WTC11 (cell line): ENCODE data around the gene MRPL10. TPM values are rescaled to one million over a fixed set of nuclear protein-coding genes. Genes with fewer than 3 reads are reported as not detected.

Experiments used
- ATAC-seq: fragments of 200-7000 bp; cut with Tn5 transposase; 2 replicates; pipeline ENCODE4 v1.10.0; 2021; ENCODE audit warnings: mild to moderate bottlenecking, moderate library complexity
- CTCF ChIA-PET: fragments of 300-600 bp; sonication (Branson Sonifier 250); formaldehyde crosslinking; loops from one replicate; lab custom pipeline; 2021; ENCODE audit warnings: antibody characterized with exemption; lab: Charles Lee
- POLR2A ChIA-PET: fragments of 350-600 bp; sonication (Branson Sonifier 250); formaldehyde crosslinking; loops from one replicate; lab custom pipeline; 2021; ENCODE audit warnings: antibody characterized with exemption; lab: Charles Lee
- DNase-seq: peaks from one replicate; pipeline ENCODE4 v3.0.0; 2021; ENCODE audit warnings: low spot score
- H3K27ac Mint-ChIP-seq: 2 replicates; pipeline ENCODE4 v1.8.0; 2021; ENCODE audit warnings: mixed read lengths
- H3K27me3 Mint-ChIP-seq: 2 replicates; pipeline ENCODE4 v1.8.0; 2021; ENCODE audit warnings: low read depth, mild to moderate bottlenecking, moderate library complexity, mixed read lengths
- H3K36me3 Mint-ChIP-seq: 2 replicates; pipeline ENCODE4 v1.8.0; 2021; ENCODE audit warnings: mixed read lengths
- H3K4me1 Mint-ChIP-seq: 2 replicates; pipeline ENCODE4 v1.8.0; 2022; ENCODE audit warnings: mixed read lengths
- H3K4me3 Mint-ChIP-seq: 2 replicates; pipeline ENCODE4 v1.8.0; 2021; ENCODE audit warnings: mild to moderate bottlenecking, moderate library complexity, mixed read lengths
- H3K9me3 Mint-ChIP-seq: 2 replicates; pipeline ENCODE4 v1.8.0; 2021; ENCODE audit warnings: mixed read lengths
- AFF4 ChIP-seq: sonication (generic); formaldehyde crosslinking; IDR thresholded peaks from 2 replicates; pipeline ENCODE4 v1.8.1; 2023; ENCODE audit warnings: mild to moderate bottlenecking, missing genetic modification reagents, borderline replicate concordance
- ATF1 ChIP-seq: sonication (generic); formaldehyde crosslinking; IDR thresholded peaks from 2 replicates; pipeline ENCODE4 v1.8.1; 2023; ENCODE audit warnings: mild to moderate bottlenecking, moderate library complexity, missing genetic modification reagents
- CBFB ChIP-seq: sonication (generic); formaldehyde crosslinking; IDR thresholded peaks from 2 replicates; pipeline ENCODE4 v1.8.1; 2022; ENCODE audit warnings: mild to moderate bottlenecking, low read depth, missing genetic modification reagents
- FOXP4 ChIP-seq: sonication (generic); formaldehyde crosslinking; IDR thresholded peaks from 2 replicates; pipeline ENCODE4 v1.8.0; 2022; ENCODE audit warnings: mild to moderate bottlenecking, missing genetic modification reagents
- JUN ChIP-seq: sonication (generic); formaldehyde crosslinking; IDR thresholded peaks from 2 replicates; pipeline ENCODE4 v1.8.0; 2023; ENCODE audit warnings: mild to moderate bottlenecking, missing genetic modification reagents
- MAX ChIP-seq: sonication (generic); formaldehyde crosslinking; IDR thresholded peaks from 2 replicates; pipeline ENCODE4 v1.8.0; 2022; ENCODE audit warnings: mild to moderate bottlenecking, missing genetic modification reagents
- MYBL2 ChIP-seq: sonication (generic); formaldehyde crosslinking; IDR thresholded peaks from 2 replicates; pipeline ENCODE4 v1.8.1; 2023; ENCODE audit warnings: mild to moderate bottlenecking, moderate library complexity, missing genetic modification reagents
- PRDM15 ChIP-seq: sonication (generic); formaldehyde crosslinking; IDR thresholded peaks from 2 replicates; pipeline ENCODE4 v1.8.0; 2022; ENCODE audit warnings: missing genetic modification reagents
- RELA ChIP-seq: sonication (generic); formaldehyde crosslinking; IDR thresholded peaks from 2 replicates; pipeline ENCODE4 v1.8.1; 2022; ENCODE audit warnings: missing genetic modification reagents, mild to moderate bottlenecking, borderline replicate concordance
- RORB ChIP-seq: fragments of 250-450 bp; sonication (Bioruptor Pico); IDR thresholded peaks from 2 replicates; pipeline ENCODE4 v1.9.0; 2021; ENCODE audit warnings: mild to moderate bottlenecking
- TEAD1 ChIP-seq: sonication (generic); formaldehyde crosslinking; IDR thresholded peaks from 2 replicates; pipeline ENCODE4 v1.8.0; 2022; ENCODE audit warnings: mild to moderate bottlenecking, missing genetic modification reagents
- ZMAT4 ChIP-seq: fragments of 250-450 bp; sonication (Bioruptor Pico); IDR thresholded peaks from 2 replicates; pipeline ENCODE4 v1.9.0; 2021; ENCODE audit warnings: mild to moderate bottlenecking
- total RNA-seq: library from RNA; stranded (reverse); gene quantifications from 3 replicates; pipeline ENCODE4 v1.2.3, GENCODE V29; 2021
- TF ChIP-seq, protein P1 (sequence below): sonication (generic); formaldehyde crosslinking; conservative IDR thresholded peaks from 2 replicates; pipeline ENCODE4 v1.8.1; 2023; ENCODE audit warnings: mild to moderate bottlenecking, low read depth, missing genetic modification reagents, moderate library complexity
- TF ChIP-seq, protein P2 (sequence below): sonication (generic); formaldehyde crosslinking; IDR thresholded peaks from 2 replicates; pipeline ENCODE4 v1.8.0; 2023; ENCODE audit warnings: missing genetic modification reagents, mild to moderate bottlenecking, borderline replicate concordance
- TF ChIP-seq, protein P3 (sequence below): sonication (generic); formaldehyde crosslinking; IDR thresholded peaks from 2 replicates; pipeline ENCODE4 v1.8.0; 2022; ENCODE audit warnings: mild to moderate bottlenecking, missing genetic modification reagents

The MRPL10 gene
- total RNA-seq, 1 experiment from 2014 or later = 80.1 TPM

DNA sequence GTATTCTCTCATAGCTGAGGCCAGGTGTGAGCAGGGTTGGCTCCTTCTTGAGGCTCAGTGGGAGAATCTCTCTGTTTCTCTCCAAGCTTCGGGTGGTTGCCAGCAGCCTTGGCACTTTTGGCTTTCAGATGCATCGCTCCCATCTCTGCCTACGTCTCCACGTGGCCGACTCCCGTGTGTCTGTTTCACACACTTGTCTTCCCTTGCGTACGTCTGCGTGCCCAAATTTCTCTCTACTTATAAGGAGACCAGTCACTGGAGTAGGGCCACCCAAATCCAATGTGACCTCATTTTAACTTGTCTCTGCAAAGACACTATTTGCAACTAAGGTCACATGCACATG, 24.5 kb downstream of the MRPL10 start (continued):
- TF ChIP-seq AFF4 (CRISPR knock-in tag) = no peak
- no peak for TF ChIP-seq ZMAT4
- no peak for TF ChIP-seq ATF1 (CRISPR knock-in tag)
- no peak for TF ChIP-seq CBFB (CRISPR knock-in tag)

DNA sequence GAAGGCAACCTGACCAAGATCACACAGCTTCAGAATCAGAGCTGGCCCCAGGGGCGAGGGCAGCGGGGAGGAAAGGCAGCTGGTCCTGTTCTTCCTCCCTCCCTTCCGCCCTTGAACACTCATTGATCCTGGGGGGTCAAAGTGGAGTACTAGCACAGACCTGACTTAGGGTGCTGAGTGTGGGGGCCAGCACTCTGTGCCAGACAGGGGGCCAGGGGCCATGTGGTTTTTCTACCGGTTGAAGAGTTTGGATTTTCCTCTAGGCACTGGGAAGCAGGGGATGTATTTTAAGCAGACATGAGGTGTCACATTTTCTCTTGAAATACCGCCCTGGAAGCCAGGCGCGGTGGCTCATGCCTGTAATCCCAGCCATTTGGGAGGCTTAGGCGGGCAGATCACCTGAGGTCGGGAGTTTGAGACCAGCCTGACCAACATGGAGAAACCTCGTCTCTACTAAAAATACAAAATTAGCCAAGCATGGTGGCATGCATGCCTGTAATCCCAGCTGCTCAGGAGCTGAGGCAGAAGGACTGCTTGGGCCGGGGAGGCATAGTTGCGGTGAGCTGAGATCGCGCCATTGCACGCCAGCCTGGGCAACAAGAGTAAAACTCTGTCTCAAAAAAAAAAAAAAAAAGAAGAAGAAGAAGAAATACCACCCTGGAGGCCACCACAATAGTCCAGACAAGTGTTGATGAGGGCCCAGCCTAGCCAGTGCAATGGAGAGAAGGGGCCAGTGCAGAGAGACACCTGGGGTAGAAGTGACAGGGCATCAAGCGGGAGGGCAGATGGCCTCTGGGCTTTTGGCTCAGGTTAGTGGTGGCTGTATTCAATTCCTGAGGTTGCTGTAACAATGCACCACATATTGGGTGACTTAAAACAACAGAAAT, 25.1 kb downstream of the MRPL10 start:
- H3K36me3 Mint-ChIP-seq = no peaks in the 10 kb centered on the region
- DNase-seq (no peak), ATAC-seq (no peak)
- H3K9me3 Mint-ChIP-seq = no peaks in the 10 kb centered on the region
- no peak overlapping the region for H3K4me3 Mint-ChIP-seq
- H3K27me3 Mint-ChIP-seq = peaks cover 2% of the 10 kb centered on the region; the same call in 1 of the 2 replicates
- POLR2A ChIA-PET = no interaction called here
- peaks cover 6% of the 10 kb centered on the region for H3K4me1 Mint-ChIP-seq
- CTCF ChIA-PET = no interaction called here
- no peak overlapping the region for H3K27ac Mint-ChIP-seq
- TF ChIP-seq MAX (CRISPR knock-in tag) = no peak
- TF ChIP-seq, protein P1, sequence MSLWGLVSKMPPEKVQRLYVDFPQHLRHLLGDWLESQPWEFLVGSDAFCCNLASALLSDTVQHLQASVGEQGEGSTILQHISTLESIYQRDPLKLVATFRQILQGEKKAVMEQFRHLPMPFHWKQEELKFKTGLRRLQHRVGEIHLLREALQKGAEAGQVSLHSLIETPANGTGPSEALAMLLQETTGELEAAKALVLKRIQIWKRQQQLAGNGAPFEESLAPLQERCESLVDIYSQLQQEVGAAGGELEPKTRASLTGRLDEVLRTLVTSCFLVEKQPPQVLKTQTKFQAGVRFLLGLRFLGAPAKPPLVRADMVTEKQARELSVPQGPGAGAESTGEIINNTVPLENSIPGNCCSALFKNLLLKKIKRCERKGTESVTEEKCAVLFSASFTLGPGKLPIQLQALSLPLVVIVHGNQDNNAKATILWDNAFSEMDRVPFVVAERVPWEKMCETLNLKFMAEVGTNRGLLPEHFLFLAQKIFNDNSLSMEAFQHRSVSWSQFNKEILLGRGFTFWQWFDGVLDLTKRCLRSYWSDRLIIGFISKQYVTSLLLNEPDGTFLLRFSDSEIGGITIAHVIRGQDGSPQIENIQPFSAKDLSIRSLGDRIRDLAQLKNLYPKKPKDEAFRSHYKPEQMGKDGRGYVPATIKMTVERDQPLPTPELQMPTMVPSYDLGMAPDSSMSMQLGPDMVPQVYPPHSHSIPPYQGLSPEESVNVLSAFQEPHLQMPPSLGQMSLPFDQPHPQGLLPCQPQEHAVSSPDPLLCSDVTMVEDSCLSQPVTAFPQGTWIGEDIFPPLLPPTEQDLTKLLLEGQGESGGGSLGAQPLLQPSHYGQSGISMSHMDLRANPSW = no peak
- TF ChIP-seq, protein P2, sequence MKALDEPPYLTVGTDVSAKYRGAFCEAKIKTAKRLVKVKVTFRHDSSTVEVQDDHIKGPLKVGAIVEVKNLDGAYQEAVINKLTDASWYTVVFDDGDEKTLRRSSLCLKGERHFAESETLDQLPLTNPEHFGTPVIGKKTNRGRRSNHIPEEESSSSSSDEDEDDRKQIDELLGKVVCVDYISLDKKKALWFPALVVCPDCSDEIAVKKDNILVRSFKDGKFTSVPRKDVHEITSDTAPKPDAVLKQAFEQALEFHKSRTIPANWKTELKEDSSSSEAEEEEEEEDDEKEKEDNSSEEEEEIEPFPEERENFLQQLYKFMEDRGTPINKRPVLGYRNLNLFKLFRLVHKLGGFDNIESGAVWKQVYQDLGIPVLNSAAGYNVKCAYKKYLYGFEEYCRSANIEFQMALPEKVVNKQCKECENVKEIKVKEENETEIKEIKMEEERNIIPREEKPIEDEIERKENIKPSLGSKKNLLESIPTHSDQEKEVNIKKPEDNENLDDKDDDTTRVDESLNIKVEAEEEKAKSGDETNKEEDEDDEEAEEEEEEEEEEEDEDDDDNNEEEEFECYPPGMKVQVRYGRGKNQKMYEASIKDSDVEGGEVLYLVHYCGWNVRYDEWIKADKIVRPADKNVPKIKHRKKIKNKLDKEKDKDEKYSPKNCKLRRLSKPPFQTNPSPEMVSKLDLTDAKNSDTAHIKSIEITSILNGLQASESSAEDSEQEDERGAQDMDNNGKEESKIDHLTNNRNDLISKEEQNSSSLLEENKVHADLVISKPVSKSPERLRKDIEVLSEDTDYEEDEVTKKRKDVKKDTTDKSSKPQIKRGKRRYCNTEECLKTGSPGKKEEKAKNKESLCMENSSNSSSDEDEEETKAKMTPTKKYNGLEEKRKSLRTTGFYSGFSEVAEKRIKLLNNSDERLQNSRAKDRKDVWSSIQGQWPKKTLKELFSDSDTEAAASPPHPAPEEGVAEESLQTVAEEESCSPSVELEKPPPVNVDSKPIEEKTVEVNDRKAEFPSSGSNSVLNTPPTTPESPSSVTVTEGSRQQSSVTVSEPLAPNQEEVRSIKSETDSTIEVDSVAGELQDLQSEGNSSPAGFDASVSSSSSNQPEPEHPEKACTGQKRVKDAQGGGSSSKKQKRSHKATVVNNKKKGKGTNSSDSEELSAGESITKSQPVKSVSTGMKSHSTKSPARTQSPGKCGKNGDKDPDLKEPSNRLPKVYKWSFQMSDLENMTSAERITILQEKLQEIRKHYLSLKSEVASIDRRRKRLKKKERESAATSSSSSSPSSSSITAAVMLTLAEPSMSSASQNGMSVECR = no peak
- no peak for TF ChIP-seq TEAD1
- TF ChIP-seq JUN (CRISPR knock-in tag) = no peak
- no peak for TF ChIP-seq PRDM15
- no peak for TF ChIP-seq MYBL2 (CRISPR knock-in tag)
- no peak for TF ChIP-seq RELA (CRISPR knock-in tag)
- TF ChIP-seq, protein P3, sequence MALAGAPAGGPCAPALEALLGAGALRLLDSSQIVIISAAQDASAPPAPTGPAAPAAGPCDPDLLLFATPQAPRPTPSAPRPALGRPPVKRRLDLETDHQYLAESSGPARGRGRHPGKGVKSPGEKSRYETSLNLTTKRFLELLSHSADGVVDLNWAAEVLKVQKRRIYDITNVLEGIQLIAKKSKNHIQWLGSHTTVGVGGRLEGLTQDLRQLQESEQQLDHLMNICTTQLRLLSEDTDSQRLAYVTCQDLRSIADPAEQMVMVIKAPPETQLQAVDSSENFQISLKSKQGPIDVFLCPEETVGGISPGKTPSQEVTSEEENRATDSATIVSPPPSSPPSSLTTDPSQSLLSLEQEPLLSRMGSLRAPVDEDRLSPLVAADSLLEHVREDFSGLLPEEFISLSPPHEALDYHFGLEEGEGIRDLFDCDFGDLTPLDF (CRISPR knock-in tag) = no peak
- TF ChIP-seq FOXP4 (CRISPR knock-in tag) = no peak
- TF ChIP-seq RORB = no peak
